ENCODE data around the gene SAMD4B.

The SAMD4B gene

GRCh38 chr19:39321832-39322176 lies 20.4 kb upstream of the SAMD4B start:
- Histone ChIP-seq H3K79me2 (ENCODE audit: insufficient read depth, low read length) (no peaks in the 10 kb centered on the region), H2AFZ (ENCODE audit: low read length) (no peak overlapping the region), H3K4me2 (ENCODE audit: low read length) (no peak overlapping the region), H3K27ac (ENCODE audit: low read depth, low read length, poor library complexity, severe bottlenecking) (no peak overlapping the region), H3K4me1 (ENCODE audit: insufficient read depth, low read length, severe bottlenecking) (peaks cover 15% of the 10 kb centered on the region), H3K9me3 (ENCODE audit: low read length) (no peaks in the 10 kb centered on the region), H3K9me2 (ENCODE audit: low read depth, low read length) (no peaks in the 10 kb centered on the region), H4K20me1 (ENCODE audit: insufficient read depth, low read length) (no peaks in the 10 kb centered on the region), H3K4me3 (ENCODE audit: low read depth, low read length, poor library complexity, severe bottlenecking) (no peak overlapping the region), H3K27me3 (ENCODE audit: insufficient read depth, low read length) (0 out of 2 replicates have a peak, but pooled peaks cover 5% of the 10 kb centered on the region), H3K9ac (ENCODE audit: low read length) (no peak overlapping the region), H3K36me3 (ENCODE audit: insufficient read depth, low read length) (no peaks in the 10 kb centered on the region), H3F3A (ENCODE audit: insufficient read depth, low read length) (no peaks in the 10 kb centered on the region; the same call in 1 of the 2 replicates)
- TF ChIP-seq CTCF (IDR thresholded peaks at IDR 0.05; ENCODE audit: low read length): no peak
- no peak for TF ChIP-seq EZH2 (IDR thresholded peaks at IDR 0.05; ENCODE audit: borderline replicate concordance, low read length)

- Histone ChIP-seq H3K9me2 (ENCODE audit: low read depth, low read length) (no peaks in the 10 kb centered on the region), H2AFZ (ENCODE audit: low read length) (no peak overlapping the region), H3K27ac (ENCODE audit: low read depth, low read length, poor library complexity, severe bottlenecking) (no peak overlapping the region), H3K79me2 (ENCODE audit: insufficient read depth, low read length) (no peaks in the 10 kb centered on the region), H4K20me1 (ENCODE audit: insufficient read depth, low read length) (no peaks in the 10 kb centered on the region), H3F3A (ENCODE audit: insufficient read depth, low read length) (no peaks in the 10 kb centered on the region; the same call in 1 of the 2 replicates), H3K27me3 (ENCODE audit: insufficient read depth, low read length) (0 out of 2 replicates have a peak, but pooled peaks cover 5% of the 10 kb centered on the region), H3K4me1 (ENCODE audit: insufficient read depth, low read length, severe bottlenecking) (peaks cover 11% of the 10 kb centered on the region), H3K4me3 (ENCODE audit: low read depth, low read length, poor library complexity, severe bottlenecking) (no peak overlapping the region), H3K9me3 (ENCODE audit: low read length) (no peaks in the 10 kb centered on the region), H3K9ac (ENCODE audit: low read length) (no peak overlapping the region), H3K4me2 (ENCODE audit: low read length) (no peak overlapping the region), H3K36me3 (ENCODE audit: insufficient read depth, low read length) (no peaks in the 10 kb centered on the region)
- TF ChIP-seq EZH2 (IDR thresholded peaks at IDR 0.05; ENCODE audit: borderline replicate concordance, low read length) (no peak), CTCF (IDR thresholded peaks at IDR 0.05; ENCODE audit: low read length) (no peak)
Measured at GRCh38 chr19:39324242-39324842, 17.9 kb upstream of the SAMD4B start.

- Histone ChIP-seq H4K20me1 (ENCODE audit: insufficient read depth, low read length) (no peaks in the 10 kb centered on the region), H3K27ac (ENCODE audit: low read depth, low read length, poor library complexity, severe bottlenecking) (no peak overlapping the region), H3K79me2 (ENCODE audit: insufficient read depth, low read length) (no peaks in the 10 kb centered on the region), H3F3A (ENCODE audit: insufficient read depth, low read length) (no peaks in the 10 kb centered on the region; the same call in 1 of the 2 replicates), H3K4me2 (ENCODE audit: low read length) (no peak overlapping the region), H2AFZ (ENCODE audit: low read length) (no peak overlapping the region), H3K4me3 (ENCODE audit: low read depth, low read length, poor library complexity, severe bottlenecking) (no peak overlapping the region), H3K9me2 (ENCODE audit: low read depth, low read length) (no peaks in the 10 kb centered on the region), H3K36me3 (ENCODE audit: insufficient read depth, low read length) (no peaks in the 10 kb centered on the region), H3K9ac (ENCODE audit: low read length) (no peak overlapping the region), H3K27me3 (ENCODE audit: insufficient read depth, low read length) (0 out of 2 replicates have a peak, but pooled peaks cover 5% of the 10 kb centered on the region), H3K9me3 (ENCODE audit: low read length) (no peaks in the 10 kb centered on the region), H3K4me1 (ENCODE audit: insufficient read depth, low read length, severe bottlenecking) (no peaks in the 10 kb centered on the region)
- TF ChIP-seq CTCF (IDR thresholded peaks at IDR 0.05; ENCODE audit: low read length): no peak
- no peak for TF ChIP-seq EZH2 (IDR thresholded peaks at IDR 0.05; ENCODE audit: borderline replicate concordance, low read length)
Measured at GRCh38 chr19:39325778-39326665, 16.2 kb upstream of the SAMD4B start.
